SK-N-SH (cell line): ENCODE results near the gene FAM107A. TPM values are rescaled to one million over a fixed set of nuclear protein-coding genes. Genes with fewer than 3 reads are reported as not detected.

Experiments
- CTCF ChIA-PET: fragments of 300-600, 350-600 bp; formaldehyde crosslinking; extraction: SDS; loops from one replicate; lab custom pipeline; 2021; lab: Yijun Ruan, JAX
- POLR2A ChIA-PET: fragments of 350-600 bp; sonication (Branson Sonifier 250); formaldehyde crosslinking; extraction: SDS; loops from one replicate; lab custom pipeline; 2020; ENCODE audit warnings: antibody characterized with exemption, inconsistent platforms; lab: Yijun Ruan, JAX
- DNase-seq: peaks from one replicate; pipeline ENCODE4 v3.0.0; 2012
- H2AFZ ChIP-seq: fragments of 200-600 bp; sonication (generic); 2 replicates; pipeline ENCODE4 v1.8.1; 2016; ENCODE audit warnings: antibody characterized with exemption, mild to moderate bottlenecking, low read depth
- H3F3A ChIP-seq: fragments of 200-600 bp; sonication (generic); replicated peaks from 2 replicates; pipeline ENCODE3; 2016; ENCODE audit warnings: antibody characterized with exemption, mild to moderate bottlenecking; ENCODE audit not compliant: insufficient read depth
- H3K27ac ChIP-seq, 2 experiments: fragments of 200-500 bp in 1 of 2; fragments of 200-600 bp in 1 of 2; sonication (Bioruptor generic) in 1 of 2; sonication (generic), shearing (Covaris generic) in 1 of 2; 2 replicates each; pipeline versions ENCODE4 v1.5.1 to v1.6.1; 2014 to 2016; ENCODE audit warnings: low read depth in 2 of 2, inconsistent platforms in 1 of 2, low read length in 1 of 2, mild to moderate bottlenecking in 1 of 2, mixed read lengths in 1 of 2
- H3K27me3 ChIP-seq: fragments of 200-600 bp; sonication (generic), shearing (Covaris generic); 2 replicates; pipeline ENCODE4 v1.6.1; 2016; ENCODE audit warnings: mixed run types; ENCODE audit not compliant: insufficient read depth
- H3K36me3 ChIP-seq, 2 experiments: fragments of 200-500 bp in 1 of 2; fragments of 200-600 bp in 1 of 2; sonication (Bioruptor generic) in 1 of 2; sonication (generic) in 1 of 2; replicated peaks in 1 of 2; 2 replicates each; pipeline versions ENCODE3 to v1.5.1; 2014 to 2016; ENCODE audit warnings: low read length in 1 of 2, mild to moderate bottlenecking in 1 of 2; ENCODE audit not compliant: insufficient read depth in 2 of 2, control insufficient read depth in 1 of 2
- H3K4me1 ChIP-seq, 2 experiments: fragments of 200-500 bp in 1 of 2; fragments of 200-600 bp in 1 of 2; sonication (Bioruptor generic) in 1 of 2; sonication (generic), shearing (Covaris generic) in 1 of 2; 2 replicates each; pipeline versions ENCODE4 v1.5.1 to v1.6.1; 2014 to 2016; ENCODE audit warnings: low read depth in 1 of 2, low read length in 1 of 2, mixed run types in 1 of 2; ENCODE audit not compliant: insufficient read depth in 2 of 2, control insufficient read depth in 1 of 2
- H3K4me2 ChIP-seq: fragments of 200-600 bp; sonication (generic), shearing (Covaris generic); 2 replicates; pipeline ENCODE4 v1.6.1; 2017; ENCODE audit warnings: mixed run types
- H3K4me3 ChIP-seq, 2 experiments: fragments of 200-500 bp in 1 of 2; fragments of 200-600 bp in 1 of 2; sonication (Bioruptor generic) in 1 of 2; sonication (generic), shearing (Covaris generic) in 1 of 2; 2 replicates each; pipeline versions ENCODE4 v1.5.1 to v1.8.1; 2014 to 2016; ENCODE audit warnings: low read depth in 2 of 2, inconsistent platforms in 1 of 2, low read length in 1 of 2, mild to moderate bottlenecking in 1 of 2, mixed read lengths in 1 of 2, moderate library complexity in 1 of 2
- H3K79me2 ChIP-seq: fragments of 200-600 bp; sonication (generic); 2 replicates; pipeline ENCODE4 v1.8.1; 2017; ENCODE audit warnings: mild to moderate bottlenecking; ENCODE audit not compliant: insufficient read depth
- H3K9ac ChIP-seq: fragments of 200-600 bp; sonication (generic); 2 replicates; pipeline ENCODE4 v1.6.1; 2017; ENCODE audit warnings: mixed run types
- H3K9me2 ChIP-seq: fragments of 200-600 bp; sonication (generic); 2 replicates; pipeline ENCODE4 v1.6.1; 2017; ENCODE audit warnings: mixed run types
- H3K9me3 ChIP-seq: fragments of 200-600 bp; sonication (generic); 2 replicates; pipeline ENCODE4 v1.6.1; 2017; ENCODE audit warnings: mixed run types, mild to moderate bottlenecking, moderate library complexity
- H4K20me1 ChIP-seq: fragments of 200-600 bp; sonication (generic); 2 replicates; pipeline ENCODE4 v1.6.1; 2017; ENCODE audit warnings: mild to moderate bottlenecking, mixed run types; ENCODE audit not compliant: insufficient read depth
- CTCF ChIP-seq: fragments of 200-600 bp; sonication (generic); IDR thresholded peaks from 2 replicates; pipeline ENCODE4 v1.6.1; 2017; ENCODE audit warnings: antibody characterized with exemption, mild to moderate bottlenecking, moderate library complexity
- EP300 ChIP-seq, 2 experiments: IDR thresholded peaks; 2 replicates each; pipeline versions ENCODE4 v1.4.0 to v1.6.1; 2012; ENCODE audit warnings: borderline replicate concordance in 1 of 2, low read depth in 1 of 2, low read length in 1 of 2
- FOSL2 ChIP-seq: IDR thresholded peaks from 2 replicates; pipeline ENCODE4 v1.4.0; 2012; ENCODE audit warnings: low read depth, mild to moderate bottlenecking, moderate library complexity, borderline replicate concordance
- FOXJ3 ChIP-seq: sonication (generic); formaldehyde crosslinking; IDR thresholded peaks from 2 replicates; pipeline ENCODE4 v1.5.1; 2020; ENCODE audit warnings: mild to moderate bottlenecking, missing genetic modification reagents
- FOXM1 ChIP-seq: IDR thresholded peaks from 2 replicates; pipeline ENCODE4 v1.4.0; 2012; ENCODE audit warnings: low read depth, mild to moderate bottlenecking
- GABPA ChIP-seq: IDR thresholded peaks from 2 replicates; pipeline ENCODE4 v1.4.0; 2012; ENCODE audit warnings: low read depth, mild to moderate bottlenecking
- GATA2 ChIP-seq: sonication (generic); formaldehyde crosslinking; IDR thresholded peaks from 2 replicates; pipeline ENCODE4 v1.5.0; 2020; ENCODE audit warnings: mild to moderate bottlenecking, missing genetic modification reagents
- JUND ChIP-seq: IDR thresholded peaks from 2 replicates; pipeline ENCODE4 v1.4.0; 2012
- MEF2A ChIP-seq: IDR thresholded peaks from 2 replicates; pipeline ENCODE4 v1.4.0; 2012; ENCODE audit warnings: low read depth, borderline replicate concordance
- MXI1 ChIP-seq: IDR thresholded peaks from 2 replicates; pipeline ENCODE4 v1.6.1; 2012; ENCODE audit warnings: mild to moderate bottlenecking, low read depth, low read length, improper control_type of control experiment
- RAD21 ChIP-seq: IDR thresholded peaks from 2 replicates; pipeline ENCODE4 v1.6.1; 2012; ENCODE audit warnings: mild to moderate bottlenecking, low read length
- RCOR1 ChIP-seq: fragments of 150-350 bp; IDR thresholded peaks from 2 replicates; pipeline ENCODE4 v1.6.1; 2017; ENCODE audit warnings: antibody characterized with exemption, low read length
- REST ChIP-seq: IDR thresholded peaks from 2 replicates; pipeline ENCODE4 v1.6.1; 2012; ENCODE audit warnings: mild to moderate bottlenecking, low read depth, low read length, moderate library complexity
- RFX5 ChIP-seq: IDR thresholded peaks from 2 replicates; pipeline ENCODE4 v1.6.1; 2012; ENCODE audit warnings: mild to moderate bottlenecking, improper control_type of control experiment, low read length
- SMC3 ChIP-seq: IDR thresholded peaks from 2 replicates; pipeline ENCODE4 v1.6.1; 2012; ENCODE audit warnings: low read depth, low read length, improper control_type of control experiment
- YY1 ChIP-seq: IDR thresholded peaks from 2 replicates; pipeline ENCODE4 v1.4.0; 2012; ENCODE audit warnings: low read depth, mild to moderate bottlenecking
- WGBS: methylation state at CpG from one replicate; pipeline ENCODE4 v1.1.6; 2017; ENCODE audit warnings: low lambda C conversion rate; 5-methylcytosine and 5-hydroxymethylcytosine counted together
- polyA plus RNA-seq, 3 experiments: library from polyadenylated mRNA; depleted of rRNA; stranded (reverse); fragments of >200 nt; gene quantifications; 2 replicates each; pipeline ENCODE4 v1.2.3, GENCODE V29; 2012
- TF ChIP-seq, protein P1 (sequence below): IDR thresholded peaks from 2 replicates; pipeline ENCODE4; 2012

FAM107A gene
- polyA plus RNA-seq, 1 of the 3 experiments (the other 2 are of a cell fraction): 0.02 TPM

DNA sequence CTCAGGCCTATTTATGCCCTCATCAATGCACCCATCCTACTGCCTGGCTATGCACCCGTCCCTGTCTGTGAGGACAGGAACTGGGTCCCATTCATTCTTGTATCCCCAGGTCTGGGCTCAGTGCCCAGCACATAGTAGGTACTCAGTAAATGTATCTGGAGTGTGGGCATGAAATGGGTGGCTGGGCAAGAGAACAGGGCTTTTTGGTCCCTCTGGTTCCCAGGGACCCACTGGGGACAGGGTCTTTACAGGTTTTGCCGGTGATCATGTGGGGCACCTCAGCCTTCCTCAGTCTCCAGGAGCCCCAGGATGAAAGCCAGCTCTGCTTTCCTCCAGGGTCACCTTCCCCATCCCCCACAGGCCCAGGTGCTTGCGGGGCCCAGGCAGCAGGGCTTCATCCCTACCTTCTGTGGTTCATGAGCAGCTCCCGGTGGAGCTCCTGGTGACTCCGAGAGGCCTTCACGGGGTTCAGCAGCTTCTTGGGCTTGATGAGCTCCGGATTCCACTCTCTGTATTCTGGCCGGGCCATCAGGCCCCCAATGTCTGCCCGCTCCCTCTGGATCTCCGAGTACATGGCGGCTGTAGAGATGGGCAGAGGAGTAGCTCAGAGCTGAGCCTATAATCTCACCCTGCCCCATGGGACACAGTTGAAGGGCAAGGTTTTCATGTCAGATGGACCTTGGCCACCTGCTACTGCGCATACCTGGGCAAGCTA is 7.7 kb downstream of the FAM107A start:
- Histone ChIP-seq H2AFZ (no peak overlapping the region), H3K9ac (no peak overlapping the region), H3K9me2 (no peaks in the 10 kb centered on the region), H4K20me1 (no peaks in the 10 kb centered on the region), H3K27ac (no peak overlapping the region), H3K79me2 (no peaks in the 10 kb centered on the region), H3K4me3 (no peak overlapping the region), H3K27me3 (no peaks in the 10 kb centered on the region), H3K4me2 (no peak overlapping the region), H3K4me1 (peaks cover 4 to 13% of the 10 kb centered on the region in 2 experiments; a peak in 1 of 4 replicates), H3K9me3 (no peaks in the 10 kb centered on the region), H3K36me3 (no peaks in the 10 kb centered on the region), H3F3A (no peaks in the 10 kb centered on the region)
- 86% methylated on average over 10 of the region's 12 CpGs for WGBS
- ChIA-PET POLR2A (no interaction called here), CTCF (interaction anchor here (0.6 to 17.3 kb wide), 31 partner anchors 9 to 1306 kb away, joined by 3 to 446 read pairs (median 4); partner anchors contain the start of genes ACOX2 and KCTD6)
- no peak for DNase-seq
- TF ChIP-seq GABPA: no peak
- no peak for TF ChIP-seq MXI1
- TF ChIP-seq MEF2A: no peak
- TF ChIP-seq EP300 (IDR thresholded peaks at IDR 0.05; ENCODE audit: borderline replicate concordance in 1 of 2, low read depth in 1 of 2, low read length in 1 of 2): no peak
- TF ChIP-seq CTCF: no peak
- no peak for TF ChIP-seq FOXM1
- TF ChIP-seq, all 33 proteins: peak for 0

- 30% methylated on average over 17 of the region's 17 CpGs for WGBS
- TF ChIP-seq FOXM1: no peak
- no peak for TF ChIP-seq RFX5
- no peak for TF ChIP-seq FOSL2
- TF ChIP-seq RAD21: peak; percentile 84
- TF ChIP-seq JUND: no peak
- TF ChIP-seq SMC3: peak; percentile 93
- TF ChIP-seq GATA2: no peak
- TF ChIP-seq, protein P1, sequence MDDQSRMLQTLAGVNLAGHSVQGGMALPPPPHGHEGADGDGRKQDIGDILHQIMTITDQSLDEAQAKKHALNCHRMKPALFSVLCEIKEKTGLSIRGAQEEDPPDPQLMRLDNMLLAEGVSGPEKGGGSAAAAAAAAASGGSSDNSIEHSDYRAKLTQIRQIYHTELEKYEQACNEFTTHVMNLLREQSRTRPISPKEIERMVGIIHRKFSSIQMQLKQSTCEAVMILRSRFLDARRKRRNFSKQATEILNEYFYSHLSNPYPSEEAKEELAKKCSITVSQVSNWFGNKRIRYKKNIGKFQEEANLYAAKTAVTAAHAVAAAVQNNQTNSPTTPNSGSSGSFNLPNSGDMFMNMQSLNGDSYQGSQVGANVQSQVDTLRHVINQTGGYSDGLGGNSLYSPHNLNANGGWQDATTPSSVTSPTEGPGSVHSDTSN: no peak
- TF ChIP-seq RCOR1: no peak
- no peak for TF ChIP-seq YY1
- TF ChIP-seq FOXJ3 (CRISPR knock-in tag): no peak
- TF ChIP-seq REST: no peak
- TF ChIP-seq CTCF: peak; percentile 94
These were observed 8.5 kb downstream of the FAM107A start for GRCh38 chr3:58568572-58569286.

More at GRCh38 chr3:58568572-58569286, 8.5 kb downstream of the FAM107A start:
- no peaks in the 10 kb centered on the region for H4K20me1 ChIP-seq
- no peak overlapping the region; a peak in 1 of 4 replicates for H3K4me3 ChIP-seq
- ChIA-PET POLR2A (no interaction called here), CTCF (interaction anchor here (0.6 to 17.3 kb wide), 49 partner anchors 7 to 1305 kb away, joined by 3 to 446 read pairs (median 4); partner anchors contain the start of genes ACOX2 and KCTD6)
- no peak overlapping the region for H2AFZ ChIP-seq
- H3K9me3 ChIP-seq: no peaks in the 10 kb centered on the region
- H3K36me3 ChIP-seq: no peaks in the 10 kb centered on the region
- no peaks in the 10 kb centered on the region for H3K79me2 ChIP-seq
- H3K27me3 ChIP-seq: no peaks in the 10 kb centered on the region
- no peak overlapping the region for H3K4me2 ChIP-seq
- H3K9ac ChIP-seq: no peak overlapping the region
- peaks cover 4 to 13% of the 10 kb centered on the region in 2 experiments; a peak in 1 of 4 replicates for H3K4me1 ChIP-seq
- H3K9me2 ChIP-seq: no peaks in the 10 kb centered on the region
- H3K27ac ChIP-seq: no peak overlapping the region
- peak; percentile 72 for DNase-seq
- no peaks in the 10 kb centered on the region for H3F3A ChIP-seq
